Keratinocyte (primary cell): ENCODE results near the gene SLC12A3.

ENCODE experiments used
- CTCF ChIP-seq, 3 experiments: IDR thresholded peaks in 1 of 3; conservative IDR thresholded peaks in 1 of 3; optimal IDR thresholded peaks in 1 of 3; 2 replicates in 2 of 3; 3 replicates in 1 of 3; pipeline versions ENCODE3 to v1.5.1; 2011; ENCODE audit warnings: low read length in 3 of 3, mild to moderate bottlenecking in 3 of 3, moderate library complexity in 2 of 3, control low read depth in 1 of 3, inconsistent platforms in 1 of 3; ENCODE audit not compliant: insufficient read depth in 2 of 3; ENCODE audit errors: extremely low read depth in 1 of 3
- EZH2 ChIP-seq: IDR thresholded peaks from one replicate; pipeline ENCODE4 v1.6.1; 2012; ENCODE audit warnings: inconsistent platforms, mild to moderate bottlenecking, low read length, moderate library complexity

GRCh38 chr16:56923481-56924091 is 58.6 kb downstream of the SLC12A3 start:
- TF ChIP-seq CTCF (optimal IDR thresholded peaks at IDR 0.05 in 1 of 3, IDR thresholded peaks at IDR 0.05 in 1 of 3, conservative IDR thresholded peaks at IDR 0.05 in 1 of 3; ENCODE audit: extremely low read depth in 1 of 3, insufficient read depth in 2 of 3, low read length in 3 of 3) (no peak), EZH2 (no peak)
